IMR-90 (cell line): ENCODE data around the gene OR2AP1. TPM values are rescaled to one million over a fixed set of nuclear protein-coding genes. Genes with fewer than 3 reads are reported as not detected.

Experiments used
- ATAC-seq: fragments of 200-7000 bp; cut with Tn5 transposase; 2 replicates; pipeline ENCODE4 v1.9.1; 2020; ENCODE audit warnings: low read depth, mild to moderate bottlenecking, moderate library complexity
- BruUV-seq: library from RNA; stranded (reverse); fragments of 400-500 nt; replicated peaks from 2 replicates; lab custom pipeline; 2021; lab: Mats Ljungman, UMichigan
- CTCF ChIA-PET: fragments of 300-600 bp; formaldehyde crosslinking; extraction: SDS; loops from one replicate; lab custom pipeline; 2021; ENCODE audit warnings: antibody characterized with exemption; lab: Yijun Ruan, JAX
- POLR2A ChIA-PET: fragments of 300-600 bp; sonication (Branson Sonifier 250); formaldehyde crosslinking; loops from one replicate; lab custom pipeline; 2022; ENCODE audit warnings: antibody characterized with exemption; ENCODE audit not compliant: unreplicated experiment; lab: Charles Lee
- DNase-seq: peaks from one replicate; pipeline ENCODE4 v3.0.0; 2013
- H2AFZ ChIP-seq: replicated peaks from 2 replicates; pipeline ENCODE3; 2013; ENCODE audit warnings: low read length, mild to moderate bottlenecking; ENCODE audit not compliant: poor library complexity
- H2AK5ac ChIP-seq: 2 replicates; pipeline ENCODE4 v1.6.1; 2013; ENCODE audit warnings: low read depth, low read length, inconsistent platforms
- H2AK9ac ChIP-seq: replicated peaks from 2 replicates; pipeline ENCODE3; 2013; ENCODE audit warnings: mild to moderate bottlenecking, low read depth, low read length, moderate library complexity; ENCODE audit not compliant: poor library complexity
- H2BK120ac ChIP-seq: 2 replicates; pipeline ENCODE4 v1.6.1; 2013; ENCODE audit warnings: low read depth, low read length, inconsistent platforms
- H2BK15ac ChIP-seq: 3 replicates; pipeline ENCODE4 v1.6.1; 2013; ENCODE audit warnings: low read depth, low read length, inconsistent platforms
- H2BK20ac ChIP-seq: 2 replicates; pipeline ENCODE4 v1.6.1; 2013; ENCODE audit warnings: low read depth, mild to moderate bottlenecking, inconsistent platforms, low read length, moderate library complexity
- H2BK5ac ChIP-seq: 2 replicates; pipeline ENCODE4 v1.6.1; 2013; ENCODE audit warnings: mild to moderate bottlenecking, low read depth, low read length, inconsistent platforms; ENCODE audit not compliant: poor library complexity, severe bottlenecking
- H3K14ac ChIP-seq: replicated peaks from 2 replicates; pipeline ENCODE4 v1.6.1; 2013; ENCODE audit warnings: low read depth, low read length, inconsistent platforms
- H3K18ac ChIP-seq: 2 replicates; pipeline ENCODE4 v1.6.1; 2013; ENCODE audit warnings: low read depth, low read length, control low read depth
- H3K23ac ChIP-seq: 2 replicates; pipeline ENCODE4 v1.6.1; 2013; ENCODE audit warnings: low read depth, low read length, inconsistent platforms
- H3K27ac ChIP-seq: 2 replicates; pipeline ENCODE4 v1.5.1; 2013; ENCODE audit warnings: mild to moderate bottlenecking, control low read depth, low read length; ENCODE audit not compliant: insufficient read depth
- H3K27me3 ChIP-seq: 2 replicates; pipeline ENCODE4 v1.6.1; 2013; ENCODE audit warnings: low read length; ENCODE audit not compliant: control insufficient read depth, insufficient read depth
- H3K36me3 ChIP-seq: 2 replicates; pipeline ENCODE4 v1.6.1; 2013; ENCODE audit warnings: low read length, mixed read lengths; ENCODE audit not compliant: control insufficient read depth, insufficient read depth
- H3K4ac ChIP-seq: 2 replicates; pipeline ENCODE4 v1.6.1; 2013; ENCODE audit warnings: low read depth, low read length, inconsistent platforms
- H3K4me1 ChIP-seq: 2 replicates; pipeline ENCODE4 v1.6.1; 2013; ENCODE audit warnings: low read length, mixed read lengths; ENCODE audit not compliant: control insufficient read depth, insufficient read depth
- H3K4me2 ChIP-seq: 2 replicates; pipeline ENCODE4 v1.6.1; 2013; ENCODE audit warnings: low read depth, mild to moderate bottlenecking, control low read depth, low read length, moderate library complexity
- H3K4me3 ChIP-seq: 2 replicates; pipeline ENCODE4 v1.5.1; 2013; ENCODE audit warnings: low read depth, mild to moderate bottlenecking, control low read depth, low read length, moderate library complexity; ENCODE audit not compliant: insufficient read depth
- H3K56ac ChIP-seq: 2 replicates; pipeline ENCODE4 v1.6.1; 2013; ENCODE audit warnings: low read length, inconsistent platforms; ENCODE audit not compliant: insufficient read depth; ENCODE audit errors: extremely low read depth
- H3K79me1 ChIP-seq, 2 experiments: 2 replicates each; pipeline ENCODE4 v1.6.1; 2013; ENCODE audit warnings: low read length in 2 of 2, inconsistent platforms in 1 of 2, low read depth in 1 of 2
- H3K9ac ChIP-seq: 2 replicates; pipeline ENCODE4 v1.6.1; 2013; ENCODE audit warnings: low read depth, low read length, control low read depth
- H3K9me1 ChIP-seq: 2 replicates; pipeline ENCODE4 v1.6.1; 2013; ENCODE audit warnings: low read length, inconsistent platforms; ENCODE audit not compliant: insufficient read depth
- H3K9me3 ChIP-seq: 2 replicates; pipeline ENCODE4 v1.6.1; 2013; ENCODE audit warnings: low read length; ENCODE audit not compliant: control insufficient read depth, insufficient read depth
- H4K20me1 ChIP-seq: 2 replicates; pipeline ENCODE4 v1.6.1; 2013; ENCODE audit warnings: low read length, inconsistent platforms; ENCODE audit not compliant: insufficient read depth
- H4K5ac ChIP-seq: 2 replicates; pipeline ENCODE4 v1.6.1; 2013; ENCODE audit warnings: mild to moderate bottlenecking, low read depth, low read length, control low read depth
- H4K8ac ChIP-seq, 2 experiments: 2 replicates each; pipeline ENCODE4 v1.6.1; 2013; ENCODE audit warnings: low read depth in 2 of 2, low read length in 2 of 2, control low read depth in 1 of 2, inconsistent platforms in 1 of 2
- H4K91ac ChIP-seq: 2 replicates; pipeline ENCODE4 v1.6.1; 2013; ENCODE audit warnings: low read depth, low read length, inconsistent platforms; ENCODE audit not compliant: insufficient read depth
- BHLHE40 ChIP-seq: fragments of 150-350 bp; IDR thresholded peaks from 2 replicates; pipeline ENCODE4 v1.6.1; 2016; ENCODE audit warnings: mild to moderate bottlenecking, low read depth, low read length
- CHD1 ChIP-seq: IDR thresholded peaks from 2 replicates; pipeline ENCODE4 v1.6.1; 2012; ENCODE audit warnings: low read depth, low read length, improper control_type of control experiment
- CTCF ChIP-seq: conservative IDR thresholded peaks from 2 replicates; pipeline ENCODE4 v1.5.1; 2012; ENCODE audit warnings: mild to moderate bottlenecking, low read depth, low read length, improper control_type of control experiment
- FOS ChIP-seq: fragments of 150-350 bp; IDR thresholded peaks from 2 replicates; pipeline ENCODE4 v1.6.1; 2016; ENCODE audit warnings: low read depth, low read length
- MAFK ChIP-seq: IDR thresholded peaks from 2 replicates; pipeline ENCODE4 v1.6.1; 2012; ENCODE audit warnings: low read depth, low read length, improper control_type of control experiment
- NFE2L2 ChIP-seq: fragments of 150-350 bp; IDR thresholded peaks from 2 replicates; pipeline ENCODE4 v1.6.1; 2016; ENCODE audit warnings: low read depth, mild to moderate bottlenecking, low read length
- POLR2A ChIP-seq: IDR thresholded peaks from 2 replicates; pipeline ENCODE4 v1.6.1; 2012; ENCODE audit warnings: mild to moderate bottlenecking, low read depth, low read length
- RAD21 ChIP-seq: IDR thresholded peaks from 2 replicates; pipeline ENCODE4 v1.6.1; 2012; ENCODE audit warnings: low read length, improper control_type of control experiment
- RCOR1 ChIP-seq: IDR thresholded peaks from 2 replicates; pipeline ENCODE4 v1.6.1; 2012; ENCODE audit warnings: mild to moderate bottlenecking, low read length, improper control_type of control experiment; ENCODE audit not compliant: insufficient replicate concordance
- SMC3 ChIP-seq: fragments of 150-350 bp; IDR thresholded peaks from 2 replicates; pipeline ENCODE4 v1.6.1; 2016; ENCODE audit warnings: low read depth, mild to moderate bottlenecking, antibody characterized with exemption, low read length, moderate library complexity
- USF2 ChIP-seq: fragments of 150-350 bp; IDR thresholded peaks from 2 replicates; pipeline ENCODE4 v1.6.1; 2017; ENCODE audit warnings: mild to moderate bottlenecking, antibody characterized with exemption, low read length, low read depth
- dilution Hi-C: fragments of 300-500 bp; cut with HindIII; formaldehyde crosslinking; loops from one replicate; pipeline ENCODE4 v1.14.3; 2018; ENCODE audit warnings: low sequenced_read_pairs; ENCODE audit not compliant: unreplicated experiment
- in situ Hi-C: fragments of 300-500 bp; cut with MboI; formaldehyde crosslinking; loops from 3 replicates; pipeline ENCODE4 v1.14.3; 2019; ENCODE audit warnings: low sequenced_read_pairs, inconsistent platforms, mixed read lengths
- intact Hi-C: fragments of 100-400 bp; cut with micrococcal nuclease; formaldehyde crosslinking; loops from 2 replicates; pipeline ENCODE4 v1.10.0; 2022
- polyA plus RNA-seq, 3 experiments: library from polyadenylated mRNA; depleted of rRNA; stranded (reverse); fragments of >200 nt; gene quantifications; 2 replicates each; pipeline ENCODE4 v1.2.3, GENCODE V29; 2012; ENCODE audit warnings: low replicate concordance in 1 of 3
- total RNA-seq: library from RNA; depleted of rRNA; stranded (reverse); fragments of >200 nt; gene quantifications from 2 replicates; pipeline ENCODE4 v1.2.3, GENCODE V29; 2012

The OR2AP1 gene
- total and polyA plus RNA-seq, 2 of the 4 experiments (the other 2 are of a cell fraction): not detected

DNA sequence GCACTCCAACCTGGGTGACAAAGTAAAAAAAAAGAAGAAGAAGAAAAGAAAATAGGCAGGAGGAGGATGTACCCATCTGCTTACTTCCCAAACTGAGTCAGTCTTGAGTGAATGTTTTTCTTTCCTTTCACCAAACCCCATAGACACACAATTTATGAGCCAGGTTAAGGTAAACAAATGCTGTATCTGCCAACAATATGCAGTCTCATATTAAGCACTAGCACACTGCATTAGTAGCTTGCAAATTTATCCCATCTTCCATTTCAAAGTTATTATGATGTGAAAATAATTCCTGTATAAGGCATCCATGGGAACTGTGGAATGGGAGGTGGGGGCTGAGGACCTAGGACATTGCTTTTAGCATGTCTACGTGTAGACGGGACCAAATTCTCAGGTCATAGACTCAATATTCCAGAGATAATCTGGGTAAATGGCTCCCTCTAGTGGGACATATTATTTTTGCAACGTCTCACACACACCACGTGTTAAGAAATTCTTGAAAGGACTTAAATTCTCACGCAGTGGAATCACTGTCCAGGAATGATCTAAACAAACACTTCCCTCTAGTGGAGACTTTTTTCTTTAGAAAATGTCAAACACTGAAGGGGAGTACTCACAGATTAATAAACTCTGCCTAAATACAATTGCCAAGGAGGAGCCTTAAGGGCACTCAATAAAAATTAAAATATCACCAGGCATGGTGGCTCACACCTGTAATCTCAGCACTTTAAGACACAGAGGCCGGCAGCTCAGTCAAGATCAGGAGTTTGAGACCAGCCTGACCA, 47.3 kb downstream of the OR2AP1 start (continued):
- peak; percentile 59 for TF ChIP-seq SMC3
- TF ChIP-seq NFE2L2: no peak

DNA sequence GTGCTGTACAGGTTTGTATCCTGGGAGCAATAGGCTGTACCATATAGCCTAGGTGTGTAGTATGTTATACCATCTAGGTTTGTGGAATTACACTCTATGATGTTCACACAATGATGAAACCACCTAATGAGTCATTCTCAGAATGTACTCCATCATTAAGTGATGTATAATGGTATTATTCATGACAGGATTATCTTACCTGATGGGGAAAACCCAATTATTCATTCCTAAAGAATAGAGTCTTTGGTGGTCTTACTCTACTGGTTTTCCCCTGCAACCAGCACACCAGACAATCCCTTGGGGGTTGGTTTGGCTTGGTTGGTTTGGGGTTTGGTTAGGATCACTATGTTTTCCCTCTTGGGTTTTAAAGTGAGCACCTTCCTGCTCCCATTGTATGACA, 51.8 kb downstream of the OR2AP1 start:
- H3K18ac ChIP-seq: no peak overlapping the region
- no peak overlapping the region for H2AK5ac ChIP-seq
- H4K5ac ChIP-seq: no peak overlapping the region
- BruUV-seq: no TSS peak
- H3K4me1 ChIP-seq: no peaks in the 10 kb centered on the region
- intact Hi-C loops: no loop called here
- H3K14ac ChIP-seq: no peak overlapping the region
- H2BK20ac ChIP-seq: no peak overlapping the region
- ChIA-PET CTCF (no interaction called here), POLR2A (no interaction called here)
- H3K4me3 ChIP-seq: no peak overlapping the region
- no peak overlapping the region for H4K91ac ChIP-seq
- H4K20me1 ChIP-seq: no peaks in the 10 kb centered on the region
- H2AK9ac ChIP-seq: no peak overlapping the region
- TF ChIP-seq RAD21: no peak
- TF ChIP-seq CTCF: no peak
- TF ChIP-seq BHLHE40: no peak
- TF ChIP-seq FOS: no peak
- no peak for TF ChIP-seq MAFK
- no peak for TF ChIP-seq RCOR1
- no peak for TF ChIP-seq NFE2L2
- TF ChIP-seq SMC3: no peak
- TF ChIP-seq POLR2A: no peak
- TF ChIP-seq CHD1: no peak
- no peak for TF ChIP-seq USF2
- H3K9me3 ChIP-seq: no peaks in the 10 kb centered on the region
- dilution Hi-C loops: no loop called here
- no peak overlapping the region for H3K27ac ChIP-seq
- H2BK120ac ChIP-seq: no peak overlapping the region
- no peak overlapping the region for H2AFZ ChIP-seq
- peaks cover 10% of the 10 kb centered on the region for H3K27me3 ChIP-seq
- H4K8ac ChIP-seq: no peak overlapping the region
- no peak overlapping the region for H3K4me2 ChIP-seq
- H3K56ac ChIP-seq: no peak overlapping the region
- no peak overlapping the region for H2BK5ac ChIP-seq
- no peak for ATAC-seq
- no peak overlapping the region for H3K9ac ChIP-seq
- in situ Hi-C loops: no loop called here
- no peaks in the 10 kb centered on the region for H3K79me1 ChIP-seq
- no peaks in the 10 kb centered on the region for H3K36me3 ChIP-seq
- H3K9me1 ChIP-seq: no peaks in the 10 kb centered on the region
- no peak overlapping the region for H3K4ac ChIP-seq
- H3K23ac ChIP-seq: no peak overlapping the region
- H2BK15ac ChIP-seq: no peak overlapping the region
- no peak for DNase-seq
